Measurements from ENCODE around the gene MACROH2A1. TPM values are rescaled to one million over a fixed set of nuclear protein-coding genes. Genes with fewer than 3 reads are reported as not detected.

Gene MACROH2A1
- total RNA-seq, 4 donors from 2014 or later, result 182 to 443 (median 319) TPM

GRCh38 chr5:135386096-135386495 is 12.9 kb downstream of the MACROH2A1 start:
- no peak for ATAC-seq (ENCODE audit: low FRiP score)
- TF ChIP-seq CTCF (IDR thresholded peaks at IDR 0.05), result no peak
- DNase-seq (ENCODE audit: low spot score), result no peak

- ATAC-seq (ENCODE audit: low FRiP score) (no peak), DNase-seq (ENCODE audit: low spot score) (no peak)
- no peak for TF ChIP-seq CTCF (IDR thresholded peaks at IDR 0.05)
Observed at GRCh38 chr5:135385576-135385975, 13.5 kb downstream of the MACROH2A1 start.

- ATAC-seq (ENCODE audit: low FRiP score) (no peak), DNase-seq (ENCODE audit: low spot score) (no peak)
- no peak for TF ChIP-seq CTCF (IDR thresholded peaks at IDR 0.05)
Observed at GRCh38 chr5:135384898-135385297, 14.1 kb downstream of the MACROH2A1 start.

- no peak for ATAC-seq (ENCODE audit: low FRiP score)
- TF ChIP-seq CTCF (IDR thresholded peaks at IDR 0.05), result no peak
- no peak for DNase-seq (ENCODE audit: low spot score)
Observed at GRCh38 chr5:135383803-135384495, 15.1 kb downstream of the MACROH2A1 start.

- ATAC-seq (ENCODE audit: low FRiP score) (no peak), DNase-seq (ENCODE audit: low spot score) (no peak)
- no peak for TF ChIP-seq CTCF (IDR thresholded peaks at IDR 0.05)
Observed at GRCh38 chr5:135382981-135383380, 16.1 kb downstream of the MACROH2A1 start.

- no peak for DNase-seq (ENCODE audit: low spot score)
- ATAC-seq (ENCODE audit: low FRiP score), result no peak
- no peak for TF ChIP-seq CTCF (IDR thresholded peaks at IDR 0.05)
Observed at GRCh38 chr5:135382106-135382790, 16.8 kb downstream of the MACROH2A1 start.

Measured in omental fat pad (tissue), 4 donors.